ENCODE results near the gene HNRNPU. TPM values are rescaled to one million over a fixed set of nuclear protein-coding genes. Genes with fewer than 3 reads are reported as not detected.

HNRNPU gene
- polyA plus RNA-seq, 1 donor from 2014 or later = 346 TPM

DNA sequence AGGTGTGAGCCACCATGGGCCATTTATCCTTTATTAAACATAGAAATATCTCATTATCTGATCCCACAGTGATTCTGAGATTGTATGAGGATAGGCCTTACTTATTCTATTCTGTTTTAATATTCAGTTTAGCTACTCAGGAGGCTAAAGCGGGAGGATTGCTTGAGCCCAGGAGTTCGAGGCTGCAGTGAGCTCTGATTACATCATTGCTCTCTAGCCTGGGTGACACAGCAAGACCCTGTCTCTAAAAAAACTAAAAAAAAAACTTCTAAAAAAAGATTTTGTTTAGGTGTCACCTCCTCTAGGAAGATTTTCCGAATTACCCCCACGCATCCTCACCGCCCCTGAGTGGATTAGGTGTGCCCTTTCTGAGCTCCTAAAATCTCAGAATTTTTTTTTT is 14.3 kb upstream of the HNRNPU start:
- H3K4me2 ChIP-seq (ENCODE audit: low read length) = no peak overlapping the region
- no peaks in the 10 kb centered on the region for H3K9me3 ChIP-seq (ENCODE audit: low read length)
- H4K20me1 ChIP-seq (ENCODE audit: insufficient read depth) = no peaks in the 10 kb centered on the region
- no peaks in the 10 kb centered on the region for H3K27me3 ChIP-seq (ENCODE audit: insufficient read depth, low read depth, low read length)
- no peaks in the 10 kb centered on the region for H3F3A ChIP-seq (ENCODE audit: insufficient read depth, low read length, poor library complexity, severe bottlenecking)
- H3K27ac ChIP-seq (ENCODE audit: low read length) = no peak overlapping the region
- no peak for TF ChIP-seq EZH2 (IDR thresholded peaks at IDR 0.05; ENCODE audit: borderline replicate concordance, insufficient read depth, low read length, poor library complexity, severe bottlenecking)
- no peak for TF ChIP-seq POLR2AphosphoS5 (IDR thresholded peaks at IDR 0.05)
- no peak for TF ChIP-seq RAD21 (conservative IDR thresholded peaks at IDR 0.05)
- TF ChIP-seq EP300 (conservative IDR thresholded peaks at IDR 0.05; ENCODE audit: poor library complexity, severe bottlenecking) = no peak
- no peak for TF ChIP-seq SMC3 (conservative IDR thresholded peaks at IDR 0.05; ENCODE audit: poor library complexity)
- TF ChIP-seq TAF1 (IDR thresholded peaks at IDR 0.05; ENCODE audit: low read depth) = no peak
- TF ChIP-seq, protein P1, sequence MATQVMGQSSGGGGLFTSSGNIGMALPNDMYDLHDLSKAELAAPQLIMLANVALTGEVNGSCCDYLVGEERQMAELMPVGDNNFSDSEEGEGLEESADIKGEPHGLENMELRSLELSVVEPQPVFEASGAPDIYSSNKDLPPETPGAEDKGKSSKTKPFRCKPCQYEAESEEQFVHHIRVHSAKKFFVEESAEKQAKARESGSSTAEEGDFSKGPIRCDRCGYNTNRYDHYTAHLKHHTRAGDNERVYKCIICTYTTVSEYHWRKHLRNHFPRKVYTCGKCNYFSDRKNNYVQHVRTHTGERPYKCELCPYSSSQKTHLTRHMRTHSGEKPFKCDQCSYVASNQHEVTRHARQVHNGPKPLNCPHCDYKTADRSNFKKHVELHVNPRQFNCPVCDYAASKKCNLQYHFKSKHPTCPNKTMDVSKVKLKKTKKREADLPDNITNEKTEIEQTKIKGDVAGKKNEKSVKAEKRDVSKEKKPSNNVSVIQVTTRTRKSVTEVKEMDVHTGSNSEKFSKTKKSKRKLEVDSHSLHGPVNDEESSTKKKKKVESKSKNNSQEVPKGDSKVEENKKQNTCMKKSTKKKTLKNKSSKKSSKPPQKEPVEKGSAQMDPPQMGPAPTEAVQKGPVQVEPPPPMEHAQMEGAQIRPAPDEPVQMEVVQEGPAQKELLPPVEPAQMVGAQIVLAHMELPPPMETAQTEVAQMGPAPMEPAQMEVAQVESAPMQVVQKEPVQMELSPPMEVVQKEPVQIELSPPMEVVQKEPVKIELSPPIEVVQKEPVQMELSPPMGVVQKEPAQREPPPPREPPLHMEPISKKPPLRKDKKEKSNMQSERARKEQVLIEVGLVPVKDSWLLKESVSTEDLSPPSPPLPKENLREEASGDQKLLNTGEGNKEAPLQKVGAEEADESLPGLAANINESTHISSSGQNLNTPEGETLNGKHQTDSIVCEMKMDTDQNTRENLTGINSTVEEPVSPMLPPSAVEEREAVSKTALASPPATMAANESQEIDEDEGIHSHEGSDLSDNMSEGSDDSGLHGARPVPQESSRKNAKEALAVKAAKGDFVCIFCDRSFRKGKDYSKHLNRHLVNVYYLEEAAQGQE (IDR thresholded peaks at IDR 0.05; ENCODE audit: borderline replicate concordance) = no peak
- TF ChIP-seq MXI1 (conservative IDR thresholded peaks at IDR 0.05; ENCODE audit: poor library complexity, severe bottlenecking) = no peak
- TF ChIP-seq, protein P2, sequence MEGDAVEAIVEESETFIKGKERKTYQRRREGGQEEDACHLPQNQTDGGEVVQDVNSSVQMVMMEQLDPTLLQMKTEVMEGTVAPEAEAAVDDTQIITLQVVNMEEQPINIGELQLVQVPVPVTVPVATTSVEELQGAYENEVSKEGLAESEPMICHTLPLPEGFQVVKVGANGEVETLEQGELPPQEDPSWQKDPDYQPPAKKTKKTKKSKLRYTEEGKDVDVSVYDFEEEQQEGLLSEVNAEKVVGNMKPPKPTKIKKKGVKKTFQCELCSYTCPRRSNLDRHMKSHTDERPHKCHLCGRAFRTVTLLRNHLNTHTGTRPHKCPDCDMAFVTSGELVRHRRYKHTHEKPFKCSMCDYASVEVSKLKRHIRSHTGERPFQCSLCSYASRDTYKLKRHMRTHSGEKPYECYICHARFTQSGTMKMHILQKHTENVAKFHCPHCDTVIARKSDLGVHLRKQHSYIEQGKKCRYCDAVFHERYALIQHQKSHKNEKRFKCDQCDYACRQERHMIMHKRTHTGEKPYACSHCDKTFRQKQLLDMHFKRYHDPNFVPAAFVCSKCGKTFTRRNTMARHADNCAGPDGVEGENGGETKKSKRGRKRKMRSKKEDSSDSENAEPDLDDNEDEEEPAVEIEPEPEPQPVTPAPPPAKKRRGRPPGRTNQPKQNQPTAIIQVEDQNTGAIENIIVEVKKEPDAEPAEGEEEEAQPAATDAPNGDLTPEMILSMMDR (IDR thresholded peaks at IDR 0.05; ENCODE audit: poor library complexity, severe bottlenecking) = no peak
- H3K36me3 ChIP-seq (ENCODE audit: insufficient read depth, low read length) = no peaks in the 10 kb centered on the region
- no peak overlapping the region for H3K9ac ChIP-seq (ENCODE audit: low read length)
- H3K79me2 ChIP-seq (replicated peaks; ENCODE audit: insufficient read depth, low read length) = no peaks in the 10 kb centered on the region
- no peak overlapping the region for H2AFZ ChIP-seq (ENCODE audit: low read depth, low read length)
- H3K9me2 ChIP-seq (ENCODE audit: insufficient read depth, low read length) = no peaks in the 10 kb centered on the region
- H3K4me3 ChIP-seq (ENCODE audit: low read length) = no peak overlapping the region

DNA sequence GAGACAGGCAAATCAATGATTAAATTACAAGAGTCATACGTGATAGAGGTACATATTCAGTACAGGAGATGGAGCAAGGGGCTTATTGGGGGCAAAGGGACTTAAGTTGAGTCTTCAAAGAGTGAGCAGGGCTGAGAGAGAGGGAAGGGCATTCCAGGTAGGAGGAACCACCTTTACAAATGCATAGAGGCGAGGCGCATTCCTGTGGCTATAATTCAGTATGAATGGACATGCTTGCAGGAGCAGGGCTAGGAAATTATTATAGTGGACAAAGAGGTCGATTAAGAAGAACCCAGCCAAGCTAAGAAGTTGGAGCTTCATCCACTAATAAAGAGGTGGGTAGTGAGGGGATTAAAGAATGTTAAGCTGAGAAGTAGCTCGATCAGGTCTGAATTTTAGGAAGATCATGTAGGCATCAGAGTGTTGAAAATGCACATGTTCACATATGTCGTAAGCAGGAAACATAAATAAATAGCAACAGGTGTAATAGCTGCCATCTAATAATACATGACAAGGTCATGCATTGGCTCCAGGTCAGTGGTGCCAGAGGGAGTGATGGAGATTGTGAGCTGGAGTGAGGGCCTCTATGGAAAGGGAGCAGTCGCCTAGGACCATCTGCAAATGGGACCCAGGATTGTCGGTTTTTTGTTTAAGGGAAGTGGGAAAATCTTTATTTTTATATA is 12.0 kb upstream of the HNRNPU start:
- Histone ChIP-seq H3K9me2 (ENCODE audit: insufficient read depth, low read length) (no peaks in the 10 kb centered on the region), H4K20me1 (ENCODE audit: insufficient read depth) (no peaks in the 10 kb centered on the region), H3K27me3 (ENCODE audit: insufficient read depth, low read depth, low read length) (no peaks in the 10 kb centered on the region), H3K4me2 (ENCODE audit: low read length) (no peak overlapping the region), H3F3A (ENCODE audit: insufficient read depth, low read length, poor library complexity, severe bottlenecking) (no peaks in the 10 kb centered on the region), H2AFZ (ENCODE audit: low read depth, low read length) (no peak overlapping the region), H3K9me3 (ENCODE audit: low read length) (no peaks in the 10 kb centered on the region), H3K4me3 (ENCODE audit: low read length) (no peak overlapping the region), H3K9ac (ENCODE audit: low read length) (no peak overlapping the region), H3K36me3 (ENCODE audit: insufficient read depth, low read length) (no peaks in the 10 kb centered on the region), H3K79me2 (replicated peaks; ENCODE audit: insufficient read depth, low read length) (no peaks in the 10 kb centered on the region), H3K27ac (ENCODE audit: low read length) (no peak overlapping the region)
- TF ChIP-seq EP300 (conservative IDR thresholded peaks at IDR 0.05; ENCODE audit: poor library complexity, severe bottlenecking) (no peak), MXI1 (conservative IDR thresholded peaks at IDR 0.05; ENCODE audit: poor library complexity, severe bottlenecking) (no peak), TAF1 (IDR thresholded peaks at IDR 0.05; ENCODE audit: low read depth) (no peak), POLR2AphosphoS5 (IDR thresholded peaks at IDR 0.05) (no peak), SMC3 (conservative IDR thresholded peaks at IDR 0.05; ENCODE audit: poor library complexity) (no peak), RAD21 (conservative IDR thresholded peaks at IDR 0.05) (no peak), EZH2 (IDR thresholded peaks at IDR 0.05; ENCODE audit: borderline replicate concordance, insufficient read depth, low read length, poor library complexity, severe bottlenecking) (no peak)
- TF ChIP-seq, protein P2 (IDR thresholded peaks at IDR 0.05; ENCODE audit: poor library complexity, severe bottlenecking) = no peak
- TF ChIP-seq, protein P1 (IDR thresholded peaks at IDR 0.05; ENCODE audit: borderline replicate concordance) = no peak

Measured in neural cell (in vitro differentiated cells).